Measurements from ENCODE around the gene MAP6D1. TPM values are rescaled to one million over a fixed set of nuclear protein-coding genes. Genes with fewer than 3 reads are reported as not detected.

The MAP6D1 gene
- total RNA-seq, 1 experiment from 2014 or later, result 1.2 TPM

- Histone ChIP-seq H3K9me2 (replicated peaks; ENCODE audit: insufficient read depth, low read length) (no peaks in the 10 kb centered on the region), H4K20me1 (ENCODE audit: insufficient read depth, low read depth, low read length) (no peaks in the 10 kb centered on the region), H3K9ac (ENCODE audit: low read length) (no peak overlapping the region), H2AFZ (ENCODE audit: low read length) (no peak overlapping the region), H3K9me3 (ENCODE audit: low read length) (no peaks in the 10 kb centered on the region), H3K4me3 (ENCODE audit: low read length) (no peak overlapping the region), H3K27me3 (ENCODE audit: low read length) (no peaks in the 10 kb centered on the region), H3K36me3 (ENCODE audit: insufficient read depth, low read length) (peaks cover 72% of the 10 kb centered on the region), H3K79me2 (ENCODE audit: low read length) (peaks cover 17% of the 10 kb centered on the region), H3K4me2 (ENCODE audit: low read depth, low read length, poor library complexity, severe bottlenecking) (no peak overlapping the region), H3K4me1 (ENCODE audit: low read length) (no peaks in the 10 kb centered on the region), H3K27ac (ENCODE audit: low read length) (no peak overlapping the region)
- DNase-seq, result no peak
Measured at GRCh38 chr3:183774631-183775030, 50.7 kb downstream of the MAP6D1 start.

- H2AFZ ChIP-seq (ENCODE audit: low read length), result no peak overlapping the region
- no peaks in the 10 kb centered on the region for H3K27me3 ChIP-seq (ENCODE audit: low read length)
- H4K20me1 ChIP-seq (ENCODE audit: insufficient read depth, low read depth, low read length), result no peaks in the 10 kb centered on the region
- no peaks in the 10 kb centered on the region for H3K4me1 ChIP-seq (ENCODE audit: low read length)
- no peak overlapping the region for H3K4me3 ChIP-seq (ENCODE audit: low read length)
- peaks cover 19% of the 10 kb centered on the region for H3K79me2 ChIP-seq (ENCODE audit: low read length)
- no peak overlapping the region for H3K27ac ChIP-seq (ENCODE audit: low read length)
- H3K9ac ChIP-seq (ENCODE audit: low read length), result no peak overlapping the region
- H3K4me2 ChIP-seq (ENCODE audit: low read depth, low read length, poor library complexity, severe bottlenecking), result no peak overlapping the region
- H3K9me2 ChIP-seq (replicated peaks; ENCODE audit: insufficient read depth, low read length), result no peaks in the 10 kb centered on the region
- peaks cover 55% of the 10 kb centered on the region for H3K36me3 ChIP-seq (ENCODE audit: insufficient read depth, low read length)
- no peaks in the 10 kb centered on the region for H3K9me3 ChIP-seq (ENCODE audit: low read length)
- no peak for DNase-seq
Measured at GRCh38 chr3:183769453-183769852, 55.9 kb downstream of the MAP6D1 start.

- H3K4me1 ChIP-seq (ENCODE audit: low read length), result no peaks in the 10 kb centered on the region
- no peak overlapping the region for H3K9ac ChIP-seq (ENCODE audit: low read length)
- no peaks in the 10 kb centered on the region for H3K27me3 ChIP-seq (ENCODE audit: low read length)
- H3K4me3 ChIP-seq (ENCODE audit: low read length), result no peak overlapping the region
- no peak overlapping the region for H3K4me2 ChIP-seq (ENCODE audit: low read depth, low read length, poor library complexity, severe bottlenecking)
- peaks cover 48% of the 10 kb centered on the region for H3K36me3 ChIP-seq (ENCODE audit: insufficient read depth, low read length)
- H3K9me2 ChIP-seq (replicated peaks; ENCODE audit: insufficient read depth, low read length), result no peaks in the 10 kb centered on the region
- H2AFZ ChIP-seq (ENCODE audit: low read length), result no peak overlapping the region
- no peaks in the 10 kb centered on the region for H3K9me3 ChIP-seq (ENCODE audit: low read length)
- H3K27ac ChIP-seq (ENCODE audit: low read length), result no peak overlapping the region
- peaks cover 19% of the 10 kb centered on the region for H3K79me2 ChIP-seq (ENCODE audit: low read length)
- H4K20me1 ChIP-seq (ENCODE audit: insufficient read depth, low read depth, low read length), result no peaks in the 10 kb centered on the region
- no peak for DNase-seq
Measured at GRCh38 chr3:183768114-183768513, 57.3 kb downstream of the MAP6D1 start.

GRCh38 chr3:183766745-183767606 lies 58.4 kb downstream of the MAP6D1 start:
- peaks cover 19% of the 10 kb centered on the region for H3K79me2 ChIP-seq (ENCODE audit: low read length)
- no peaks in the 10 kb centered on the region for H4K20me1 ChIP-seq (ENCODE audit: insufficient read depth, low read depth, low read length)
- no peak overlapping the region for H2AFZ ChIP-seq (ENCODE audit: low read length)
- H3K4me1 ChIP-seq (ENCODE audit: low read length), result no peaks in the 10 kb centered on the region
- peak; percentile 92 for DNase-seq
- no peak overlapping the region for H3K9ac ChIP-seq (ENCODE audit: low read length)
- peaks cover 42% of the 10 kb centered on the region for H3K36me3 ChIP-seq (ENCODE audit: insufficient read depth, low read length)
- no peak overlapping the region for H3K4me2 ChIP-seq (ENCODE audit: low read depth, low read length, poor library complexity, severe bottlenecking)
- no peaks in the 10 kb centered on the region for H3K9me2 ChIP-seq (replicated peaks; ENCODE audit: insufficient read depth, low read length)
- no peak overlapping the region for H3K4me3 ChIP-seq (ENCODE audit: low read length)
- H3K9me3 ChIP-seq (ENCODE audit: low read length), result no peaks in the 10 kb centered on the region
- no peak overlapping the region for H3K27ac ChIP-seq (ENCODE audit: low read length)
- H3K27me3 ChIP-seq (ENCODE audit: low read length), result no peaks in the 10 kb centered on the region

GRCh38 chr3:183766107-183766506 lies 59.3 kb downstream of the MAP6D1 start:
- H3K9me3 ChIP-seq (ENCODE audit: low read length), result no peaks in the 10 kb centered on the region
- no peaks in the 10 kb centered on the region for H4K20me1 ChIP-seq (ENCODE audit: insufficient read depth, low read depth, low read length)
- no peaks in the 10 kb centered on the region for H3K9me2 ChIP-seq (replicated peaks; ENCODE audit: insufficient read depth, low read length)
- H3K36me3 ChIP-seq (ENCODE audit: insufficient read depth, low read length), result peaks cover 49% of the 10 kb centered on the region
- no peak overlapping the region for H2AFZ ChIP-seq (ENCODE audit: low read length)
- H3K4me2 ChIP-seq (ENCODE audit: low read depth, low read length, poor library complexity, severe bottlenecking), result no peak overlapping the region
- H3K4me1 ChIP-seq (ENCODE audit: low read length), result no peaks in the 10 kb centered on the region
- H3K4me3 ChIP-seq (ENCODE audit: low read length), result no peak overlapping the region
- H3K27me3 ChIP-seq (ENCODE audit: low read length), result no peaks in the 10 kb centered on the region
- H3K79me2 ChIP-seq (ENCODE audit: low read length), result peaks cover 20% of the 10 kb centered on the region
- no peak for DNase-seq
- H3K9ac ChIP-seq (ENCODE audit: low read length), result no peak overlapping the region
- no peak overlapping the region for H3K27ac ChIP-seq (ENCODE audit: low read length)

Other genes with a start within 250 kb of the MAP6D1 start
- gene KLHL24, start 190.0 kb downstream of the MAP6D1 start, total RNA-seq (2014; rRNA removed; shearing (Covaris generic); ENCODE audit: low replicate concordance), result 92.6 and 109 TPM in 2 replicates
- gene YEATS2, start 127.8 kb downstream of the MAP6D1 start, total RNA-seq (2014; rRNA removed; shearing (Covaris generic); ENCODE audit: low replicate concordance), result 72.9 and 92.8 TPM in 2 replicates
- 44.9 and 48.8 TPM in 2 replicates for gene PARL, start 59.3 kb upstream of the MAP6D1 start, total RNA-seq (2014; rRNA removed; shearing (Covaris generic); ENCODE audit: low replicate concordance)
- gene ABCC5, start 192.3 kb upstream of the MAP6D1 start, total RNA-seq (2014; rRNA removed; shearing (Covaris generic); ENCODE audit: low replicate concordance), result 79.9 and 86.5 TPM in 2 replicates
- not detected in 2 replicates for gene HTR3D, start 206.2 kb upstream of the MAP6D1 start, total RNA-seq (2014; rRNA removed; shearing (Covaris generic); ENCODE audit: low replicate concordance)
- not detected in 2 replicates for gene HTR3C, start 227.5 kb upstream of the MAP6D1 start, total RNA-seq (2014; rRNA removed; shearing (Covaris generic); ENCODE audit: low replicate concordance)

Data from Karpas-422 (cell line).